IPS-20b (cell line): ENCODE results near the gene PRSS57.
"Not testable (repeated sequence)": the region's sequence is repeated elsewhere in the genome, so short reads cannot be mapped to it uniquely, and the experiment has no call there.

ENCODE experiments used
- H3K27ac ChIP-seq: one replicate; pipeline ENCODE4 v1.5.1; 2013; ENCODE audit warnings: low read length
- H3K27me3 ChIP-seq: 2 replicates; pipeline ENCODE4 v1.6.1; 2013; ENCODE audit warnings: mild to moderate bottlenecking, low read length, inconsistent platforms; ENCODE audit not compliant: insufficient read depth
- H3K36me3 ChIP-seq: 2 replicates; pipeline ENCODE4 v1.6.1; 2013; ENCODE audit warnings: low read depth, mild to moderate bottlenecking, inconsistent platforms, low read length, moderate library complexity; ENCODE audit not compliant: insufficient read depth
- H3K4me1 ChIP-seq: 2 replicates; pipeline ENCODE4 v1.6.1; 2013; ENCODE audit warnings: mild to moderate bottlenecking, control low read depth, inconsistent platforms, low read length, moderate library complexity; ENCODE audit not compliant: insufficient read depth
- H3K4me3 ChIP-seq: 2 replicates; pipeline ENCODE4 v1.5.1; 2013; ENCODE audit warnings: mild to moderate bottlenecking, low read length, inconsistent platforms
- H3K9ac ChIP-seq: 2 replicates; pipeline ENCODE4 v1.6.1; 2013; ENCODE audit warnings: low read depth, mild to moderate bottlenecking, inconsistent platforms, low read length, moderate library complexity
- H3K9me3 ChIP-seq: 2 replicates; pipeline ENCODE4 v1.6.1; 2013; ENCODE audit warnings: mild to moderate bottlenecking, low read depth, low read length, inconsistent platforms; ENCODE audit not compliant: insufficient read depth

PRSS57 gene

GRCh38 chr19:676339-677105 lies 18.7 kb downstream of the PRSS57 start, which contains the start of gene FSTL3:
Gene FSTL3 (plus strand): TSS chr19:676392. CDS start chr19:676424, 32 bp downstream.
- Histone ChIP-seq H3K36me3 (no peaks in the 10 kb centered on the region), H3K9ac (no peak within 1 kb of the TSS), H3K27me3 (peaks cover 34% of the 10 kb centered on the region), H3K27ac (no peak within 1 kb of the TSS), H3K9me3 (no peaks in the 10 kb centered on the region), H3K4me1 (no peaks in the 10 kb centered on the region), H3K4me3 (no peak within 1 kb of the TSS)

GRCh38 chr19:676007-676338 lies 19.3 kb downstream of the PRSS57 start:
- no peak overlapping the region for H3K27ac ChIP-seq
- no peaks in the 10 kb centered on the region for H3K9me3 ChIP-seq
- H3K27me3 ChIP-seq = peaks cover 34% of the 10 kb centered on the region
- H3K4me3 ChIP-seq = no peak overlapping the region
- no peaks in the 10 kb centered on the region for H3K36me3 ChIP-seq
- no peak overlapping the region for H3K9ac ChIP-seq
- no peaks in the 10 kb centered on the region for H3K4me1 ChIP-seq

GRCh38 chr19:674282-675151 lies 20.7 kb downstream of the PRSS57 start:
- Histone ChIP-seq H3K27ac (no peak overlapping the region), H3K4me1 (no peaks in the 10 kb centered on the region), H3K9me3 (no peaks in the 10 kb centered on the region), H3K36me3 (no peaks in the 10 kb centered on the region), H3K27me3 (peaks cover 34% of the 10 kb centered on the region), H3K9ac (no peak overlapping the region), H3K4me3 (no peak overlapping the region)

GRCh38 chr19:670609-671075 lies 24.6 kb downstream of the PRSS57 start:
- no peaks in the 10 kb centered on the region for H3K36me3 ChIP-seq
- peaks cover 17% of the 10 kb centered on the region for H3K27me3 ChIP-seq
- no peaks in the 10 kb centered on the region for H3K9me3 ChIP-seq
- H3K4me1 ChIP-seq = no peaks in the 10 kb centered on the region
- H3K27ac ChIP-seq = no peak overlapping the region
- H3K9ac ChIP-seq = no peak overlapping the region
- no peak overlapping the region for H3K4me3 ChIP-seq

GRCh38 chr19:668675-669434 lies 26.4 kb downstream of the PRSS57 start:
- H3K27ac ChIP-seq, H3K4me3 ChIP-seq, H3K9me3 ChIP-seq, H3K4me1 ChIP-seq, H3K36me3 ChIP-seq, H3K27me3 ChIP-seq, H3K9ac ChIP-seq: not testable (repeated sequence)

- not testable (repeated sequence) for H3K4me3 ChIP-seq, H3K4me1 ChIP-seq, H3K27me3 ChIP-seq, H3K9ac ChIP-seq, H3K36me3 ChIP-seq, H3K27ac ChIP-seq, H3K9me3 ChIP-seq
These were observed 28.2 kb downstream of the PRSS57 start for GRCh38 chr19:666985-667573.

GRCh38 chr19:664913-665443 lies 30.3 kb downstream of the PRSS57 start:
- H3K9ac ChIP-seq = no peak overlapping the region
- no peaks in the 10 kb centered on the region for H3K4me1 ChIP-seq
- H3K27me3 ChIP-seq = peaks cover 8% of the 10 kb centered on the region; the same call in 1 of the 2 replicates
- no peaks in the 10 kb centered on the region for H3K9me3 ChIP-seq
- no peak overlapping the region for H3K4me3 ChIP-seq
- no peak overlapping the region for H3K27ac ChIP-seq
- no peaks in the 10 kb centered on the region for H3K36me3 ChIP-seq

- Histone ChIP-seq H3K27ac (no peak overlapping the region), H3K4me1 (no peaks in the 10 kb centered on the region), H3K27me3 (peaks cover 8% of the 10 kb centered on the region; the same call in 1 of the 2 replicates), H3K4me3 (peak overlapping the region; percentile 50), H3K9me3 (no peaks in the 10 kb centered on the region), H3K9ac (peak overlapping the region; percentile 47; the same call in 1 of the 2 replicates), H3K36me3 (no peaks in the 10 kb centered on the region)
These were observed 31.6 kb downstream of the PRSS57 start for GRCh38 chr19:663682-664117.

GRCh38 chr19:662962-663681 lies 32.1 kb downstream of the PRSS57 start, which contains the start of gene RNF126:
Gene RNF126 (minus strand): TSS chr19:663214. CDS start chr19:663121, 93 bp downstream.
- peak within 1 kb of the TSS; percentile 49 for H3K27ac ChIP-seq
- no peaks in the 10 kb centered on the region for H3K4me1 ChIP-seq
- H3K9ac ChIP-seq = peak within 1 kb of the TSS; percentile 78

GRCh38 chr19:662207-662961 lies 32.9 kb downstream of the PRSS57 start:
- H3K4me3 ChIP-seq = peak overlapping the region; percentile 81
- H3K36me3 ChIP-seq = no peaks in the 10 kb centered on the region
- H3K9ac ChIP-seq = peak overlapping the region; percentile 78
- no peaks in the 10 kb centered on the region for H3K4me1 ChIP-seq
- H3K9me3 ChIP-seq = no peaks in the 10 kb centered on the region
- H3K27ac ChIP-seq = peak overlapping the region; percentile 49
- H3K27me3 ChIP-seq = peaks cover 8% of the 10 kb centered on the region; the same call in 1 of the 2 replicates

More at GRCh38 chr19:662962-663681, 32.1 kb downstream of the PRSS57 start, which contains the start of gene RNF126:
- Histone ChIP-seq H3K9me3 (no peaks in the 10 kb centered on the region), H3K36me3 (no peaks in the 10 kb centered on the region), H3K4me3 (peak within 1 kb of the TSS; percentile 81), H3K27me3 (peaks cover 8% of the 10 kb centered on the region; the same call in 1 of the 2 replicates)
